Measurements from ENCODE around the gene SARS2.

SARS2 gene

GRCh38 chr19:38915329-38916321 lies 14.9 kb downstream of the SARS2 start:
- DNase-seq (ENCODE audit: low read depth) = no peak
- TF ChIP-seq CTCF (IDR thresholded peaks at IDR 0.05; ENCODE audit: low read depth, low read length, missing control alignments) = no peak
- no peak overlapping the region for H3K4me3 ChIP-seq (ENCODE audit: low read depth, low read length)

GRCh38 chr19:38913958-38914357 lies 16.6 kb downstream of the SARS2 start:
- DNase-seq (ENCODE audit: low read depth) = no peak
- no peak for TF ChIP-seq CTCF (IDR thresholded peaks at IDR 0.05; ENCODE audit: low read depth, low read length, missing control alignments)
- H3K4me3 ChIP-seq (ENCODE audit: low read depth, low read length) = no peak overlapping the region

- DNase-seq (ENCODE audit: low read depth) = no peak
- no peak overlapping the region for H3K4me3 ChIP-seq (ENCODE audit: low read depth, low read length)
- TF ChIP-seq CTCF (IDR thresholded peaks at IDR 0.05; ENCODE audit: low read depth, low read length, missing control alignments) = no peak
Measured at GRCh38 chr19:38912600-38913514, 17.7 kb downstream of the SARS2 start.

GRCh38 chr19:38911388-38912001 lies 19.1 kb downstream of the SARS2 start:
- no peak for TF ChIP-seq CTCF (IDR thresholded peaks at IDR 0.05; ENCODE audit: low read depth, low read length, missing control alignments)
- no peak overlapping the region for H3K4me3 ChIP-seq (ENCODE audit: low read depth, low read length)
- no peak for DNase-seq (ENCODE audit: low read depth)

- H3K4me3 ChIP-seq (ENCODE audit: low read depth, low read length) = no peak overlapping the region
- TF ChIP-seq CTCF (IDR thresholded peaks at IDR 0.05; ENCODE audit: low read depth, low read length, missing control alignments) = no peak
- DNase-seq (ENCODE audit: low read depth) = no peak
Measured at GRCh38 chr19:38910488-38910887, 20.1 kb downstream of the SARS2 start.

GRCh38 chr19:38908911-38909310 lies 21.7 kb downstream of the SARS2 start:
- DNase-seq (ENCODE audit: low read depth) = no peak
- no peak for TF ChIP-seq CTCF (IDR thresholded peaks at IDR 0.05; ENCODE audit: low read depth, low read length, missing control alignments)
- H3K4me3 ChIP-seq (ENCODE audit: low read depth, low read length) = no peak overlapping the region
